ENCODE results near the gene RAB8A.

RAB8A gene

GRCh38 chr19:16142032-16142580, 30.4 kb downstream of the RAB8A start:
- no peak for DNase-seq (ENCODE audit: low read depth, low spot score)

GRCh38 chr19:16143399-16144215, 31.9 kb downstream of the RAB8A start, which contains the start of gene HSH2D:
TSS of gene HSH2D (plus strand) at chr19:16143685. CDS start at chr19:16148751, 5,066 bp downstream.
- DNase-seq (ENCODE audit: low read depth, low spot score): peak; percentile 75

GRCh38 chr19:16144216-16144581, 32.5 kb downstream of the RAB8A start:
- no peak for DNase-seq (ENCODE audit: low read depth, low spot score)

- DNase-seq (ENCODE audit: low read depth, low spot score): no peak
Observed at GRCh38 chr19:16146112-16146511, 34.4 kb downstream of the RAB8A start.

- no peak for DNase-seq (ENCODE audit: low read depth, low spot score)
Observed at GRCh38 chr19:16148443-16149229, 36.9 kb downstream of the RAB8A start.

GRCh38 chr19:16153582-16154336, 42.1 kb downstream of the RAB8A start:
- DNase-seq (ENCODE audit: low read depth, low spot score): no peak

- DNase-seq (ENCODE audit: low read depth, low spot score): no peak
Observed at GRCh38 chr19:16154557-16154956, 42.9 kb downstream of the RAB8A start.

- DNase-seq (ENCODE audit: low read depth, low spot score): no peak
Observed at GRCh38 chr19:16155128-16155527, 43.4 kb downstream of the RAB8A start.

- no peak for DNase-seq (ENCODE audit: low read depth, low spot score)
Observed at GRCh38 chr19:16156904-16157303, 45.2 kb downstream of the RAB8A start.

GRCh38 chr19:16157601-16158000, 45.9 kb downstream of the RAB8A start:
- no peak for DNase-seq (ENCODE audit: low read depth, low spot score)

GRCh38 chr19:16159655-16160054, 48.0 kb downstream of the RAB8A start:
- DNase-seq (ENCODE audit: low read depth, low spot score): no peak

- no peak for DNase-seq (ENCODE audit: low read depth, low spot score)
Observed at GRCh38 chr19:16160445-16160942, 48.8 kb downstream of the RAB8A start.

GRCh38 chr19:16160943-16161560, 49.4 kb downstream of the RAB8A start:
- DNase-seq (ENCODE audit: low read depth, low spot score): no peak

GRCh38 chr19:16161840-16162239, 50.2 kb downstream of the RAB8A start:
- no peak for DNase-seq (ENCODE audit: low read depth, low spot score)

GRCh38 chr19:16164222-16164890, 52.7 kb downstream of the RAB8A start:
- no peak for DNase-seq (ENCODE audit: low read depth, low spot score)

GRCh38 chr19:16166417-16166816, 54.7 kb downstream of the RAB8A start:
- no peak for DNase-seq (ENCODE audit: low read depth, low spot score)

GRCh38 chr19:16167055-16167454, 55.4 kb downstream of the RAB8A start:
- no peak for DNase-seq (ENCODE audit: low read depth, low spot score)

- DNase-seq (ENCODE audit: low read depth, low spot score): no peak
Observed at GRCh38 chr19:16168465-16169081, 56.9 kb downstream of the RAB8A start.

GRCh38 chr19:16170134-16170533, 58.4 kb downstream of the RAB8A start:
- DNase-seq (ENCODE audit: low read depth, low spot score): no peak

- DNase-seq (ENCODE audit: low read depth, low spot score): no peak
Observed at GRCh38 chr19:16175954-16176353, 64.3 kb downstream of the RAB8A start.
